CD4-positive, alpha-beta T cell (primary cell): ENCODE measurements around the gene HSDL2. TPM values are rescaled to one million over a fixed set of nuclear protein-coding genes. Genes with fewer than 3 reads are reported as not detected.

Source experiments
- ATAC-seq: fragments of 200-7000 bp; cut with Tn5 transposase; one replicate; pipeline ENCODE4 v1.10.0; 2022; ENCODE audit warnings: mild to moderate bottlenecking; ENCODE audit not compliant: poor library complexity
- CTCF ChIA-PET: fragments of 350-600 bp; sonication (Branson Sonifier 250); formaldehyde crosslinking; loops from one replicate; lab custom pipeline; 2021; ENCODE audit warnings: antibody characterized with exemption, inconsistent platforms; lab: Charles Lee
- POLR2A ChIA-PET: fragments of 350-600 bp; sonication (Branson Sonifier 250); formaldehyde crosslinking; loops from one replicate; lab custom pipeline; 2021; ENCODE audit warnings: antibody characterized with exemption, inconsistent platforms; lab: Charles Lee
- DNase-seq, 14 experiments: peaks; one replicate each; pipeline ENCODE4 v3.0.0-alpha.2; 2013 to 2020; ENCODE audit warnings: mixed read lengths in 2 of 14
- H3K27ac ChIP-seq, 2 donors: one replicate each; pipeline versions ENCODE4 v1.5.1 to v1.7.0; 2013; ENCODE audit warnings: low read length in 2 of 2, low read depth in 1 of 2, mild to moderate bottlenecking in 1 of 2
- H3K27me3 ChIP-seq, 2 experiments: 1 replicate in 1 of 2; 2 replicates in 1 of 2; pipeline versions ENCODE4 v1.6.1 to v1.7.0; 2013; ENCODE audit warnings: low read length in 2 of 2, control low read depth in 1 of 2, mild to moderate bottlenecking in 1 of 2, moderate library complexity in 1 of 2; ENCODE audit not compliant: insufficient read depth in 2 of 2, control insufficient read depth in 1 of 2
- H3K36me3 ChIP-seq: one replicate; pipeline ENCODE4 v1.6.1; 2013; ENCODE audit warnings: low read length, control low read depth; ENCODE audit not compliant: insufficient read depth
- H3K4me1 ChIP-seq: one replicate; pipeline ENCODE4 v1.6.1; 2013; ENCODE audit warnings: low read length, control low read depth; ENCODE audit not compliant: insufficient read depth
- H3K4me3 ChIP-seq: one replicate; pipeline ENCODE4 v1.5.1; 2013; ENCODE audit warnings: mild to moderate bottlenecking, low read length, moderate library complexity
- H3K9me3 ChIP-seq, 2 experiments: 1 replicate in 1 of 2; 2 replicates in 1 of 2; pipeline versions ENCODE4 v1.6.1 to v1.7.0; 2013; ENCODE audit warnings: low read length in 2 of 2, mild to moderate bottlenecking in 2 of 2, control low read depth in 1 of 2, moderate library complexity in 1 of 2; ENCODE audit not compliant: control insufficient read depth in 1 of 2, insufficient read depth in 1 of 2
- H3K27ac Mint-ChIP-seq: one replicate; pipeline ENCODE4 v1.8.0; 2020; ENCODE audit warnings: mixed read lengths
- H3K27me3 Mint-ChIP-seq: one replicate; pipeline ENCODE4 v1.8.0; 2021; ENCODE audit warnings: mixed read lengths
- H3K36me3 Mint-ChIP-seq: one replicate; pipeline ENCODE4 v1.8.0; 2021; ENCODE audit warnings: low read depth, mixed read lengths
- H3K4me1 Mint-ChIP-seq: one replicate; pipeline ENCODE4 v1.8.0; 2021; ENCODE audit warnings: low read depth, mixed read lengths
- H3K4me3 Mint-ChIP-seq: one replicate; pipeline ENCODE4 v1.8.0; 2020; ENCODE audit warnings: mild to moderate bottlenecking, mixed read lengths
- H3K9me3 Mint-ChIP-seq: one replicate; pipeline ENCODE4 v1.8.0; 2020; ENCODE audit warnings: mixed read lengths
- intact Hi-C, 2 experiments: fragments of 100-400 bp; cut with DNase I in 1 of 2; cut with micrococcal nuclease in 1 of 2; formaldehyde crosslinking; loops; one replicate each; pipeline versions ENCODE4 v1.15.1 to v1.9.0; 2023 to 2025; cut with DNase I, micrococcal nuclease
- total RNA-seq, 174 experiments: library from RNA in 2 of 174; stranded (reverse) in 2 of 174; gene quantifications; one replicate each; pipeline ENCODE4 v1.2.3 and lab custom pipeline; 2021 to 2026
- TF ChIP-seq, protein P1 (sequence below): fragments of 200-600 bp; IDR thresholded peaks from one replicate; pipeline ENCODE4 v1.8.0; 2022; ENCODE audit warnings: antibody characterized with exemption, mild to moderate bottlenecking

HSDL2 gene
- total RNA-seq, 2 experiments from 2014 or later = 3.8 to 4.9 TPM

DNA sequence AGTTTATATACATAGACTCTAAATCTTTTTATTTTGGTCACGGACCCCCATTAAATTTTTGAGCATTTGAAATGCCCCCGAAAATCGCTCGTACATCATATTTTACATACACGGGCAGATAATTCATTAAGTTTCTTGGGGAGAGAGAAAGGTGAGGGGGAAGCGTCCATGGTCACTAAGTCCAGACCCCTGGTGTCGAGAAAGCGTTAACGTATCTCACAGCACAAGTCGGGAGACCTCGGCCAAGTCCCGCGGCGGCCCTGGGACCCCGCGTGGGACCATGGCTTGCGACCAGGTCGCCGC, 47.3 kb upstream of the HSDL2 start:
- H3K9me3 ChIP-seq = no peaks in the 10 kb centered on the region
- ChIA-PET POLR2A (interaction anchor here (1.0 to 3.6 kb wide), 14 partner anchors 13 to 701 kb away, joined by 3 to 50 read pairs (median 8); partner anchors contain the start of genes DNAJC25, GNG10, HSDL2 and KIAA1958), CTCF (interaction anchor here (0.6 to 1.6 kb wide), 6 partner anchors 11 to 220 kb away, joined by 3 to 7 read pairs (median 3); partner anchors contain the start of gene HSDL2)
- DNase-seq (no peak), ATAC-seq (no peak)
- H3K36me3 Mint-ChIP-seq = peaks cover 18% of the 10 kb centered on the region
- H3K4me1 ChIP-seq = peaks cover 11% of the 10 kb centered on the region
- H3K4me3 ChIP-seq = peak overlapping the region; percentile 75
- peaks cover 47% of the 10 kb centered on the region for H3K4me1 Mint-ChIP-seq
- intact Hi-C loops = loop anchor here (2.0 to 10.0 kb wide), 12 partner anchors 14 to 890 kb away; partner anchors contain the start of genes UGCG (in 2 of the 2), DNAJC25 (in 1 of the 2), ECPAS (in 1 of the 2) and FKBP15 (in 1 of the 2)
- peak overlapping the region; percentile 99 for H3K4me3 Mint-ChIP-seq
- peak overlapping the region; percentile 72 to 92 for H3K27ac ChIP-seq
- H3K27me3 ChIP-seq = no peaks in the 10 kb centered on the region
- no peaks in the 10 kb centered on the region for H3K9me3 Mint-ChIP-seq
- H3K27ac Mint-ChIP-seq = peak overlapping the region; percentile 88
- TF ChIP-seq, protein P1, sequence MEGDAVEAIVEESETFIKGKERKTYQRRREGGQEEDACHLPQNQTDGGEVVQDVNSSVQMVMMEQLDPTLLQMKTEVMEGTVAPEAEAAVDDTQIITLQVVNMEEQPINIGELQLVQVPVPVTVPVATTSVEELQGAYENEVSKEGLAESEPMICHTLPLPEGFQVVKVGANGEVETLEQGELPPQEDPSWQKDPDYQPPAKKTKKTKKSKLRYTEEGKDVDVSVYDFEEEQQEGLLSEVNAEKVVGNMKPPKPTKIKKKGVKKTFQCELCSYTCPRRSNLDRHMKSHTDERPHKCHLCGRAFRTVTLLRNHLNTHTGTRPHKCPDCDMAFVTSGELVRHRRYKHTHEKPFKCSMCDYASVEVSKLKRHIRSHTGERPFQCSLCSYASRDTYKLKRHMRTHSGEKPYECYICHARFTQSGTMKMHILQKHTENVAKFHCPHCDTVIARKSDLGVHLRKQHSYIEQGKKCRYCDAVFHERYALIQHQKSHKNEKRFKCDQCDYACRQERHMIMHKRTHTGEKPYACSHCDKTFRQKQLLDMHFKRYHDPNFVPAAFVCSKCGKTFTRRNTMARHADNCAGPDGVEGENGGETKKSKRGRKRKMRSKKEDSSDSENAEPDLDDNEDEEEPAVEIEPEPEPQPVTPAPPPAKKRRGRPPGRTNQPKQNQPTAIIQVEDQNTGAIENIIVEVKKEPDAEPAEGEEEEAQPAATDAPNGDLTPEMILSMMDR = no peak
- no peaks in the 10 kb centered on the region for H3K36me3 ChIP-seq
- no peaks in the 10 kb centered on the region for H3K27me3 Mint-ChIP-seq

DNA sequence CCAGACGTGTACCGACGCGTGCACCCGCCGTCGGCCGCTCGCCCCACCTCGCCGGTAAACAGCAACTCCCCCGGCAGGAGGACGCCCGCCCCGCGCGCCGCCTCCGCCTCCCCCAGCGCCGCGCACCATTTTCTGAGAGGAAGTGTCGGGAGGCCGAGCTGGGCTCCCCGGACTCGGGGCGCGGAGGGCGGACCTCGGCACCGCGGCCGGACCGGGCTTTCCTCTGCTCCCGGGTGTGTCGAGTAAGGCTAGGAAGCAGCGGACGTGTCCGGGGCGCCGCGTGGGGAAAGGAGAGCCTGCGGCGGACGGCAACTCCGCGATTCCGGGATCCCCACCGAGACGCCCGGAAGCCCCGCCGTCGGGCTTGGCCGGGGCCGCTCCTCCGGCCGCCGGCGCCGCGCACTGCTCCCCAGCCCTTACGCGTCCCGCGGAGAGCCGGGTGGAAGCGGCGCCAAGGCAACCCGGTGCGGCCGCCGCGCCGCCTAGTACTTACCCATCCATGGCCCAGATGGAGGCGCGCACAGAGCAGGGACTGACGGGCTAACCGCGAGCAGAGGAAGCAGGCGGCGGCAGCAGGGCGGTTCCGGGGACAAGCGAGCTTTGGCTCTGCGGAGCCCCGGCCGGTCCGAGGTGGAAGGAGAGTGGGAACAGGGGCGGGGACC, 46.8 kb upstream of the HSDL2 start, which contains the start of gene PTBP3:
Gene PTBP3 (minus strand): TSS at position 643 of the 662 bp plus-strand sequence. CDS start 35,754 bp downstream, outside the sequence.
- DNase-seq = peak; percentile 57 to 90 (median 74)
- Mint-ChIP-seq H3K4me1 (peaks cover 42% of the 10 kb centered on the region), H3K9me3 (no peaks in the 10 kb centered on the region), H3K27me3 (no peaks in the 10 kb centered on the region), H3K36me3 (peaks cover 15% of the 10 kb centered on the region), H3K27ac (peak within 1 kb of the TSS; percentile 88), H3K4me3 (peak within 1 kb of the TSS; percentile 99)
- H3K9me3 ChIP-seq = no peaks in the 10 kb centered on the region
- intact Hi-C loops = loop anchor here (2.0 to 10.0 kb wide), 12 partner anchors 14 to 889 kb away; partner anchors contain the start of genes UGCG (in 2 of the 2), DNAJC25 (in 1 of the 2), ECPAS (in 1 of the 2) and FKBP15 (in 1 of the 2)
- no peaks in the 10 kb centered on the region for H3K27me3 ChIP-seq
- TF ChIP-seq, protein P1 = no peak
- H3K4me3 ChIP-seq = peak within 1 kb of the TSS; percentile 88
- peak; percentile 55 for ATAC-seq
- H3K27ac ChIP-seq = peak within 1 kb of the TSS; percentile 91 to 92
- no peaks in the 10 kb centered on the region for H3K36me3 ChIP-seq
- POLR2A ChIA-PET = interaction anchor here (0.8 to 3.6 kb wide), 24 partner anchors 11 to 808 kb away, joined by 3 to 50 read pairs (median 5); partner anchors contain the start of genes DNAJC25, GNG10, HSDL2 and INIP
- H3K4me1 ChIP-seq = peaks cover 11% of the 10 kb centered on the region
- CTCF ChIA-PET = interaction anchor here (0.6 to 1.6 kb wide), 15 partner anchors 11 to 237 kb away, joined by 3 to 7 read pairs (median 3); partner anchors contain the start of gene HSDL2

DNA sequence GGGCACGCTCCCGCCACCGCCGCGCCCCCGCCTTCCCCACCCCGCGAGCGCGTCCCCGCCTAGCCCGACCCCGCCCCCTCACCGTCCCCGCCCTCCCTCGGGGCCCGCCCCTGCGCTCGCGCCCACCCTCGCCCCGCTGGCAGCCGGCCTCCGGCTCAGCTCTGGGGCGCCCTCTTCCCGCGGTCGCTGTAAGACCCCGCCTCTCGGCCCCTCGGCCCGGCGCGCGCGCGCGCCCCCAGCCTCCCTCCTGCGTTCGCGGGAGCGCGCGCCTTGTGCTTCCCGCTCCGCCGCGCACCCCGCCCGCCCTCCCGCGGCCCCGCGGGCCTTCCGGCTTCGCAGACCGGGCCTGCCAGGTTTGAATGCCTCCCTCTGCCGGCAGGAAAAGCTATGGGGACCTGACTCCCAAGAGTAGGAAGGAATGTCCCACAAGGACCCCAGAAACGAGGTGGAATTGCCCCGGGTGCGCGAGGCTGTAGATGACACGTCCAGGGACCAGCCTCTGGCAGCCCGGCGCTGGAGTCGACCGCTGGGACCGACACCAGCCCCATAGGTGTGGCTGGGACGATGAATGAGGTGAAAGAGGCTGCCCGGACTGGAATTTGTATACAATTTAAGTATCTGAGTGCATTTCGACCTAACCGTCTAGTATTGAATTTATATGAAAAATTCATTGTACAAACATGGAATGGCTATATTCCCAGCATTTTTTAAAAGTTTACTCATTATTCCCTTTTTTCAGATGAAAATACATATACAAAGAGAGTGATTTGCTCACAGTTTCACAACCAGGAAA, 46.1 kb upstream of the HSDL2 start:
- Histone ChIP-seq H3K36me3 (no peaks in the 10 kb centered on the region), H3K9me3 (no peaks in the 10 kb centered on the region), H3K4me3 (peak overlapping the region; percentile 88), H3K4me1 (peaks cover 7% of the 10 kb centered on the region), H3K27ac (peak overlapping the region; percentile 91 to 92), H3K27me3 (no peaks in the 10 kb centered on the region)
- intact Hi-C loops = loop anchor here (1.0 to 10.0 kb wide), 15 partner anchors 15 to 888 kb away; partner anchors contain the start of genes UGCG (in 2 of the 2), DNAJC25 (in 1 of the 2), ECPAS (in 1 of the 2) and FKBP15 (in 1 of the 2)
- H3K4me1 Mint-ChIP-seq = peaks cover 35% of the 10 kb centered on the region
- POLR2A ChIA-PET = interaction anchor here (0.6 to 3.6 kb wide), 22 partner anchors 10 to 808 kb away, joined by 3 to 50 read pairs (median 5); partner anchors contain the start of genes GNG10, HSDL2, INIP and KIAA1958
- H3K4me3 Mint-ChIP-seq = peak overlapping the region; percentile 90
- DNase-seq (peak; percentile 85 to 98 (median 94)), ATAC-seq (peak; percentile 80)
- peaks cover 15% of the 10 kb centered on the region for H3K36me3 Mint-ChIP-seq
- CTCF ChIA-PET = interaction anchor here (0.6 to 1.6 kb wide), 12 partner anchors 13 to 237 kb away, joined by 3 to 7 read pairs (median 3); partner anchors contain the start of gene HSDL2
- TF ChIP-seq, protein P1 = peak; percentile 49
- peak overlapping the region; percentile 88 for H3K27ac Mint-ChIP-seq
- no peaks in the 10 kb centered on the region for H3K27me3 Mint-ChIP-seq
- no peaks in the 10 kb centered on the region for H3K9me3 Mint-ChIP-seq
